HG03439 (cell line): ENCODE results near the gene GPC1.

ENCODE experiments used
- ATAC-seq: cut with Tn5 transposase; IDR thresholded peaks from one replicate; pipeline ENCODE4 v1.9.1; 2021; ENCODE audit warnings: mild to moderate bottlenecking, moderate library complexity; ENCODE audit not compliant: unreplicated experiment

The GPC1 gene

DNA sequence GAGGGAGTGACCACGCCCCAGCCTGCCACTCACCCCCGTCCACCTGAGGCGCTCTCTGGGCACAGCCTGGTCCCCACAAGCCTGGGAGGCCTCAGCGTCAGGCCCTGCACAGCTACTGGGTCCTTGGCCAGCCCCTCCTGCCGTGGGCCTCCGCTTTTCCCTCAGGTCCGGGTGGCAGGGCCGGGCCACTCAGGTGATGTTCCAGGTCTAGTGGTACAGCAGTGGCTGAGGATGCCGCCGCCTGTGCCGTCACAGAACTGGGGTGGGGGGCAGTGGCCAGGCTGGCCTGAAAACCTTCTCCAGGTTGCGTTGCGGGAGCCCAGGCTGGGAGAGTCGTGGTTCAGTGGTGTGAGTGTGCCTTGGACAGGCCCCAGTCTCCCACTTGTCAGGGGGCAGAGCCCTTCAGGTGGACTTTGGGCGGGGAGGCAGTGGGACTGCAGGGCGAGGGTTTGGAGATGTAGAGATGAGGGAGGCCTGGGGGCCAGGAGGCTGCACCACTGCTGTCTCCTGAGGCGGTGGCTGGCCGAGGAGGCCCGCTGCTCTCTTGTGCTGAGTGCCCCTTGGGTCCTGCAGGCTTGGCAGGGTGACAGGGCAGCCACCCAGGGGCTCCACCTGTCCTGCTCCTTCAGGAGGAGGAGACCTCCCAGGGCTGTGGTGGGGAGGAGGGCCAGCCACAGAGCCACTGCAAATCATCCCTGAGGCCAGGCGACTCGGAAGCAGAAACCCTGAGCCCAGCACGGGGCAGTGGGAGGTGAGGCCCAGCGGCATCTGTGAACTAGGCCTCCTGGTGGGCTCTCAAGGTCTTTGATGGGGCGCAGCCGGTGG is 7.6 kb downstream of the GPC1 start:
- ATAC-seq, result no peak

DNA sequence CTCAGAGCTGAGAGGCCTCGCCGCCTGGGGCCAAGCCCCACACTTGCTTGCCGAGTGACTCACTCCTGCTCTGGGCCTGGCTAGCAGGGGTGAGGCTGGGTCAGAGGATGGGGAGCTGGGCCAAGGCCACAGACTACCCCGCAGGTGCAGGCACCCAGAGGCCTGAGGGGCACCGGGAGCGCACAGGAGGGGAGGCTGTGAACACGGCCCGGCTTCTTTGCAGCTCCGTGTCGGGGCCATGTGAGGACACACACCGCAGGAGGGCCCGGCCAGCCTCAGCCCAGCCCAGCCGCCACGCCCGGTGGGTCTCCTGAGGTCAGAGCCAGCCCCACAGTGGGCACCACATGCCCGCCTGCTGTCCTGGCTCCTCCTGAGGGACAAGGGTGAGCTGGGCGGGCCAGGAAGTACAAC is 8.4 kb downstream of the GPC1 start:
- ATAC-seq, result no peak

GRCh38 chr2:240444464-240444863 is 9.0 kb downstream of the GPC1 start:
- no peak for ATAC-seq

GRCh38 chr2:240445961-240446663 is 10.6 kb downstream of the GPC1 start:
- ATAC-seq, result no peak

GRCh38 chr2:240446664-240447175 is 11.3 kb downstream of the GPC1 start:
- no peak for ATAC-seq

DNA sequence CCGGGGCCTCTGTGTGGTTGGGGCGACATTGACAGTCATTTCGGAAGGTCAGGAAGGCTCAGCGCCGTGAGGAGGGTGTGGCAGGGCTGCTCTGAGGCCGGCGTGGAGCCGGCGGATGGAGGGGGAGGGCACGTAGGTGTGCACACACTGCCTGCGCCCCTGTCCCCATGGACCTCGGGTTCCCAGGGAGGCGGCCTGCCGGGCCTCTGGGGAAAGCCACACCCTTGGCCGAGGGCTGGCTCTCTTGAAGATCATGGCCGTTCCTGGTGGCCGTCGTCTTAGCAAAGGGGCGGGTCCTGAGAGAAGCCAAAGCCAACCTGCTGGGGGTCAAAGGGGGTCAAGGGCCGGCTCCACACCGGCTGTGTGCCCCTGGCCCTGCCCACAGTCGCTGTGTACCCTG is 11.9 kb downstream of the GPC1 start:
- no peak for ATAC-seq

DNA sequence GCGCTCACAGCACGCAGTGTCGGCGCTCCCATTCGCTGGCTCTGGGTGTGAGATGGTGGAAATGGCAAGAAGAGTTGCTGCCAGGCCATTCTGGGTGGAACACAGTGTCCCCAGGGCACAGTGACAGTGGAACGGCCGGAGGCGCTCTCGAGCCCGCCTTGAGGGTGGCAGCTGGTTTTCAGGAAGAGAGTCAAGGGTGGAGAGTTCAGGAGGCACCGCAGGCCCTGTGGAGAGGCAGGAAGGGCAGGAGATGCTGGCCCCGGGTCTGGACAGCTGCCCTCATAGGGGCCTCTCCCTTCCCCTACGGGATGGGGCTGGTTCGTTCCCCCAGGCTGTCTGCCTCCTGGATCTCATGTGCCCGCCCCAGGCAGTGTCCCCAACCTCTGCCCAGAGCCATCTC is 12.5 kb downstream of the GPC1 start:
- ATAC-seq, result no peak

DNA sequence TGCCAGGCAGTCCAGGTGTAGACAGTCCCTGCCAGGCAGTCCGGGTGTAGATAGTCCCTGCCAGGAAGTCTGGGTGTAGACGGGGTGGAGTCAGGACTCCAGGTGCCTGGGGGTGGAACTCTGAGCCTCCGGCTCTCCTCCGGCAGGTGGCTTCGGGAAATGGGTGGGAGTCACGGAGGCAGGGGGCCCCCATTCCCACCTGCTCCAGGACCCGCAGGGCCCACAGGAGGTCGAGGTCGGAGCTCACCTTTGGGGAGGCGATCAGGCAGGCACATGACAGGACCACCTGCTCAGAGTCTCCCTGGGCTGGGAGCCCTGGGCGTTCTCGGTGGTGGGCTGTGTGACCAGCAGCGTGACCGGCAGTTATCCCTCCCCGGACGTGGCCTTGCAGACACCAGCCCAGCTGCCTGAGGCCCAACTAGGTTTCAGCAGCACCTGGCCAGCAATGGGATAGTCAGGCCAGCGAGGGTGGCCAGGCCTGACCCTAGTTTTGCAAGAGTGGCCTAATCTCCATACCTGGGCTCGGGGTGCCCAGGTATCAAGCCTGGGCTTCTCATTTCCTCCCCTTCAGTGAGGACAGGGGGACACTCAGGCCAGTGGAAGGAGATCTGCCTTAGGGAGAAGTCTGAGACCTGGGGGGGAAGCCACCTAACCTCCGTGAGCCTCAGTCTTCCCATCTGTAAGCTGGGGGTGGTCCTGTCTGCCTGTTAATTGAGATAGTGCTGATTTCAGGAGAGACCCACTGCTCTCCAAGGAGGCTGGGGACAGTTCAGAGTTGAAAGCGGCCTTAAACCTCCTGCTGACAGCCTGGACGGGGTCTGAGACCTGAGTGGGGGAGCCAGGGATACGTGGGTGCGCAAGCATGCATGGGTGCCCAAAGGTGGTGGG is 13.2 kb downstream of the GPC1 start:
- no peak for ATAC-seq

DNA sequence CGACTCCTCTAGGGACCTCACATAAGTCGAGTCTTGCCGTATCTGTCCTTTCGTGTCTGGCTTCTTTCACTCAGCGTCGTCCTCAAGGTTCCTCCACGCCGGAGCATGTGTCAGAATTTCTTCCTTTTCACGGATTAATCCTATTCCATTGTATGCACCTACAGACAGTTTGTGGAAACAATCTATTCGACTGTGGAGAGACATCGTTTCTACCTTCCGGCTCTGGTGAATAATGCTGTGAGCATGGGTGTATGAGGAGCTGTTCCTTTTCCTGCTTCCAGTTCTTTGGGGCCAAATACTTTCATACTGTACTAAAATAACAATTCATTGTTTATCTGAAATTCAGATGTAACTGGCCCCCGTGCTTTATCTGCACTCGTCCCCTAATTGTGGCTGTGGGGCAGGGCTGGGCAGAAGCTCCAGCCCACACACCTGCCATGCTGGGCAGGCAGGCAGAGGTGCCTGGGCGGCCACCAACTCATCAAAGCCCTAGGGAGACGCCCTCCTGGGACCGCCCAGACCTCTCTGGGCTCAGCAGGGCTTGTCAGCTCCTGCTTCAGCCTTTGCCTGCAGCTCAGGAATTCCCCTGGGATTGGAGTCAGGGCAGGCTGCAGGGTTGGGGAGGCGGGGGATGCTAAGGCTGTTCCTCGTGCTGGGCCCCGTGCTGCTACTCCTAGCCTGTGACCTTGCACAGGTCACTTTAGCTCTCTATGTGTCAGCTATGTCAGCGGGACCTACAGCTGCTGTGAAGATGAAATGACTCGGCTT is 14.5 kb downstream of the GPC1 start:
- ATAC-seq, result no peak

- ATAC-seq, result no peak
Measured at GRCh38 chr2:240450532-240451107, 15.2 kb downstream of the GPC1 start.

GRCh38 chr2:240451108-240451611 is 15.7 kb downstream of the GPC1 start:
- ATAC-seq, result no peak

DNA sequence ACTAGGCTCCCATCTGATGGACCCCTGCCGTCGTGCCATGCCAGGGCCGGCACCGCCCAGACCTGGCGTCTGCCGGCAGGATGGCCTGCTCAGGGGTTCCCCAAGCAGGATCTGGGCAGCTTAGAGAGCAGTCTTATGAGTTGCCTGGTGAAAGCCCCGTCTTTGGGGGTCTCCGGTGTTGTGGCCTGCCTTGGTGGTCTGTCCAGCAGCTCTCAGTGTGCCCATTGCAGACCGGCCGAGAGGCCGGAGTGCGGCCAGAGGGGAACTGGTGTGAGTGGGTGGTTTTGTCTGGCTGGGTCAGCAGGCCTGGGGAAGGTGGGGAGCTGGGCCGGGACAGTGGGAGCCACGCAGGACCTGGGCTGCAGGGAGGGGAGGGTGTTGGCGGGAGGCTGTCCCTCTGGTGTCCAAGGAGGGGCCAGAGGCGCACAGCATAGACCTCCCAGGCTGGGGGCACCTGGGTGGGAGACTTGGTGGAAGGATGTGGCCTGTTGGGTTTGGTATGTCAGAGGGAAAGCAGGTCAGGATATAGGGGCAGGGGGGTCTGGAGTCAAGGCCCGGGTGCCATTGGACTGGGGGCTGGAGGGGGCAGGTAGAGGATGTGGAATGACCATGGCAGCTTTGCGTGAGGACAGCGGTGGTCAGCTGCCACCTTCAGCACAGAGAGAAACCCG is 16.5 kb downstream of the GPC1 start:
- no peak for ATAC-seq

GRCh38 chr2:240452462-240453256 is 17.2 kb downstream of the GPC1 start:
- no peak for ATAC-seq

DNA sequence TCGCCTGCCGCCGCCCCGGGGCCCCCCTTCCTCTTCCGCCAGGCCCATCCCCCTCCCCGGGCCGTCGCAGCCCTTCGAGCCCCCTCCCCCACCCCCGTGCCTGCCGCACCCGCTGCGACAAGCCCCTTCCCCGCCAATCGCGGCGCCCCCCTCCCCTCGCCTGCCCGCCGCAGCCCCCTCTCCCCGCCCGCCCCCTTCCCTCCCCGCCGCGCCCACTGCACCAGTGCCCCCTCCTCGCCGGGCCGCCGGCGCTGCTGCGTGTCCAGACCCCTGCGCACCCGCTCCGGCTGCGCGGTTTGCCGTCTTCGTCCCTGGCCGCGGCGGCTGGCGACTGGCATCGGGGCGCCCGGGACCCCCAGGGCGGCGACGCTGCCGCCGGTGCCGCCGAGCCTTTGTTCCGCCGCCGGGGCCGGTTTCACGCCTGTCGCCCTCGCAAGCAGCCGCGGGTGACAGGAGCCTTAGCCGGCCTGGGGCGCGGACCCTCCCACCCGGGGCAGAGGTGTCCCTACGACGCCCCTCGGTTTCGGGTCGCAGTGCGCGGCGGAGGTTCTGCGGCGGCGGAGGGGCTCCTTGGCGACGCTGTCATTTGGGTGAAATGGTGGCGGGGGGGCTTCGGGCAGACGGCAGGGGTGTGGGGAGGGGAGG is 18.1 kb downstream of the GPC1 start:
- ATAC-seq, result no peak

DNA sequence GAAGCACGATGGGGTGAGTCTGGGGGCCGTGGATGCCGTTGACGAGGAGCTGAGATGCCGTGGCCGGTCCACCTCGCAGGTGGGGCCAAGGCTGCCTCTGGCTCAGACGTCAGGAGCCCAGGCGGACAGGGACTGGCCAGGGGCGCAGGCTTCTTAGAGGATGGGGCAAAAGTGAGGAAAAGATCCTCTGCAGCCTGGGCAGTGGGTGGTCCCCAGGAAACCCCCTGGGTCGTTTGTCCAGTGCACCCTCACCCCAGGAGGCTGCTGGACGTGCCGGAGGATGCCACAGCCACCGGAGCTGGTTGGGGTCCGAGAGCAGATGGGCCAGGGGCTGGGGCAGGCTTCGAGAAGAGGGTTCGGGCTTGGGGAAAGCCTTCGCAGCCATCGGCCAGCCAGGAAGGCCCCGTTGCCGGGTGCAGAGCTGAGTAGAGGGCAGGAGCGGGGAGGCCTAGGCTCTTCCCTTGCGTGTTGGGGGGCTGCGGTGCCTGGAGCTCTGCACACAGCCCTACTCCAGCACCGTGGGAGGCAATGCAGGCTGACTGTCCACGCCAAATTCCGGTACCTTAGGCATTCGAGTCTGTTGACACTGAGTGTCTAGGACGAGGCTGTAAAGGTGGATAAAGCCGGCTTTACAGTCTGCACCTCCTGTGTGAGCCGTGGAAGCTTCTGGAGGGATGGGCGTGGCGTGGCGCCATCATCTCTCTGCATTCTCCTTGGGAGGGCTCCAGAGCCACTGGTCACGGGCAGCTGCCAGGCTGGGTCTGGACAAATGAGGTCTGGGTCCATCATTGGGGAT is 18.8 kb downstream of the GPC1 start:
- ATAC-seq, result no peak

- no peak for ATAC-seq
Measured at GRCh38 chr2:240455272-240455646, 19.8 kb downstream of the GPC1 start.
